Hematopoietic multipotent progenitor cell treated with erythropoietin and hydrocortisone succinate and interleukin-3 and kit ligand, for 15 days (in vitro differentiated cells): ENCODE measurements around the gene FBXO7.
A peak's percentile ranks its signal among the peaks of the same experiment; 100 is the strongest.
"Not testable (repeated sequence)": the region's sequence is repeated elsewhere in the genome, so short reads cannot be mapped to it uniquely, and the experiment has no call there.

Experiments used
- DNase-seq: peaks from one replicate; pipeline ENCODE4 v3.0.0-alpha.2; 2015; ENCODE audit warnings: low spot score

The FBXO7 gene

GRCh38 chr22:32474635-32475467 is at the start of gene FBXO7:
Gene FBXO7, plus strand, starts transcription at chr22:32474811. Its CDS starts 192 bp downstream, at chr22:32475003.
- peak; percentile 91 for DNase-seq

DNA sequence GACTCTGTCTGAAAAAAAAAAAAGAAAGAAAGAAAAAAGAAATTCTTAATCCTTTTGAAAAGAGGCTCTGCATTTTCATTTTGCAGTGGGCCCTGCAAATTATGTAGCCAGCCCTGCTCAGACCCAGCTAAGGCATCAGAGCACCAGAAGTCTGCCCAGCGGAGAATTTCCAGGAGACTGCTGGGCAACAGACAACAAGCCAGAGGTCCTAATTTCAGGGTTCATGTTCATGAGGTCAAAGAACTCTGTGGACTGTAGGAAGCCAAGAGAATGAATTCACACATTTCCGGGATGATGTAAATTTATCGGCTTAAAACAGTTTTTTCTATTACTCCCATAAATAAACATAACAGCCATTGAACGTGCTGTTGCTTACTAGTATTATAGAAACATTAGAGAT is 47.7 kb upstream of the FBXO7 start:
- DNase-seq: no peak

DNA sequence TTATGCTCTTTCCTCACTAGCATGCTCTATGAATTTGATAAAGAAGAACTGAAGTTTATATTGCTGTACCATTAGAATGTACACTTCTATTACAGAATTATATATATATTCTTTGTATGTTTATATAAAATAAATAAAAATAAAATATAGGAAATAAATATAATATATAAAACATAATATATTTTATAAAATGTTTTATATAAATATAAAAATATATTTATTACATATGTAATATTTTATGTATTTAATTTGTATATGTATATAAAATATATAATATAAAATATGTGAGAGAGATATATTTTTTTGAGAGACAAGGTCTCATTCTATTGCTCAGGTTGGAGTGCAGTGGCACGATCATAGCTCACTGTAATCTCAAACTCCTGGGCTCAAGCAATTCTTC is 44.3 kb upstream of the FBXO7 start:
- no peak for DNase-seq

DNA sequence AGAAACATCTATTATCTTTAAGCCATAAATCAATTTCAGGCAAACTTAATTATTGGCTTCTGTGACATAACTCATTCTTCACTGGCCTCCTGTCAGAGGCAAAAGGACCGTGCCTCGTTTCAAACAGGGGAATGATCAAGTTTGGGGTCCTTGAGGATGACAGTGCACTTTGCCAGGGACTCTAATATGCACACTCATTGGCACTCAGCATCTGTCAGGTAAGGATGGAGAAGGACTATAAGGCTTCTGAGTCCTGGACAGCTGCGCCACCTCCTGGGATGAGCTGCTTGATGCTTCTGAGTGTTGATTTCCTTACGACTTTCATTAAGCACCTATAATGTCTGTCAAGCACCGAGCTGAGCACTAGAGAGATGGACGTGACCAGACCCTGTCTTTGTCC is 30.5 kb upstream of the FBXO7 start:
- DNase-seq: peak; percentile 14

GRCh38 chr22:32446321-32446720 is 28.3 kb upstream of the FBXO7 start:
- DNase-seq: no peak

DNA sequence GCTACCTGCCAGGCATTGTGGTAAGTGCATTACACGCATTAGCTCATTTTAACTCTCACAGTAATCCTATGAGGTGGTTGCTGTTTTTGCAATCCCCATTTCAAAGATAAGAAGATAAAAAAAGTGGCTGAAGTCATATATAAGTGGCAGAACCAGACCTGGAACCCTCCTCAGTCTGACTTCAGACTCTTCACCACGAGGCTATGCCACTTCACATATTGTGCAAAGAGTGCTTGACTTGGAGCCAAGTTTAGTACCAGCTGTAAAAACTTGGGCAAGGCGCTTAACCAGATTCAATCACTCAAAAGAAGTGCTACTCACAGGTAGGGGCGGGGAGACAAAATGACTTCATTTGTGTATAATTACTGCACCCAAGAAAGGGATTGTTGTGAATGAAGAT is 25.6 kb upstream of the FBXO7 start:
- DNase-seq: no peak

DNA sequence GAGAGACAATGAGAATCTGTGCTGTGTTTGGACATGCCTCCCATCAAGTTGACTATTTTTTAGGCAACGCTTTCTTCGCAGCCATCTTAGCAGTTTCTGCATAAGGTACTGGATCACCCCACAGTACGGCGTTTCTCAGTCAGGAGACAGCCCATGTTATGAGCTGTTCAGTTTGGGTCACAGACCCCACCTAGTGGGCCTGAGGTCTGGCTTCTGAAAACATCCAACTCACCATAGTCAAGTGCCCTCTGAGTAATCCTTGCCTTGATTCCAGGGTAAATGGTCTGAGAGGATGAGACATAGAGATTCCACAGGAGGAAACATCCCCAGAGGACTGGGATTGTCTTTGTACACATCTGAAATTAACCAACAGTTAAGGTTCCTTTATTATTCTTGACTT is 17.6 kb upstream of the FBXO7 start:
- no peak for DNase-seq

- DNase-seq: no peak
These were observed 12.2 kb upstream of the FBXO7 start for GRCh38 chr22:32462452-32462851.

- no peak for DNase-seq
These were observed 8.9 kb upstream of the FBXO7 start for GRCh38 chr22:32465661-32466060.

DNA sequence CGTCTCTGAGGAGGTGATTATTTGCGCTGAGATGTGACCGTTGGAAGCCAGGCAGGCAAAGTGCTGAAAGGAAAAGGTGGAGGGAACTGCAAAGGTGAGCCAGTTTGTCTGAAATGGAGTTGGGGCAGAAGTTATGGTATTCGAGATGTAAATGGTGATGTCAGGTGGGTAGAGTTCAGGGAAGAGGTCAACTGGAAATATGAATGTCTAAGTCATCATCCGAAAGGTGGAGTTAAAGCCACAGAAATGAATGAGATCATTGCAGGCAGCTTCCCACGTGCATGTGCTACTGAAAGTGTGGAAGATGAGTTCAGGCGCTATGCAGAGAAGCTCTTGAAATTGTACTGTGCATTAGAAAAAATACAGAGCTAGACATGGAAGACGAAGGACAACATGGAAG is 8.1 kb upstream of the FBXO7 start:
- no peak for DNase-seq

DNA sequence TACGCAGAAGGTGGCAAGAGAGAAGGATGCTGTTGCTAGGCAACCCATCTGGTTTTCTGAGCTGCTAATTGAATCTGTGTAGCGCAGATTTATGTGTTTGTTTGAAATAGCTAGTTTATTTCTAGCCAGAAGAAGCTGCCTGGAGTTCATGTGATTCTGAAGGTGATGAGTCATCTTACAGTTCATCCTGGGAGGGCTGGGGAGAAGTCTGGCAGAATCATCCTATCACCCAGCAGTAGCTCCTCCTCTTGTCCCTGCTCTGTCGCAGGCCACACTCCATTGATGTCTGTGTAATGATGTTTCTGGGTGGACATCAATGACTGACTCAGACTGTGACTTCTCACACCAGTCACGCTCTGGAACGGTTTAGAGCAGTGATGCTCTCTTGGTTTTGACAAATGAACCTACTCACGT is 4.8 kb upstream of the FBXO7 start:
- peak; percentile 59 for DNase-seq

GRCh38 chr22:32473388-32473952 is 1.1 kb upstream of the FBXO7 start:
- DNase-seq: peak; percentile 76

DNA sequence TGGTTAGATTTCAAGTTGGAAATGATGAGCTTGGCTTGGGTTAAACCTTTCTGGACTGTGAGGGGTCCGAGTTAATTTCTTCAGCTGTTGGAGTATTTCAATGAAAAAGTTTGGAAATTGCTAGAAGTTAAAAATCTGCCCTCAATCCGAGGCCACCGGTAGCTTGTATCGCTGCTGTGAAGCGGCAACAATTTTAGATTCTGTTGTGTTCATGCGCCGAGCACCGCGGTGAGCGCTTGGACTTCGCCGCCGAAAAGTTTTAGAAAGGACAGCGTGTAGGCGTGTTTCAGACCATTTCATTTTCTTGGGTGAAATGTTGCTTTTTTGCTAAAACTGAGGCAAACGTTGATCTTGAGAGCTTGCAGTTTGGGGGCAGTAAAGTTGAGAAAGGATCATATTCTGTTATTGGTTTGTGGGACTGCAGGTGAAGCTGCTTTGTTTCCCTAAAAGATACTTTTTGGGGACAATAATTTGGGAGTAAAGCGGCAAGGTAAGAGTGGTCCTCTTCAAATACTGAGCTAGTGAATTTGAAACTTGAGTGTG is 928 bp downstream of the FBXO7 start:
- DNase-seq: peak; percentile 62

GRCh38 chr22:32476281-32477195 is 1.9 kb downstream of the FBXO7 start:
- DNase-seq: peak; percentile 47

- DNase-seq: no peak
These were observed 3.0 kb downstream of the FBXO7 start for GRCh38 chr22:32477596-32477995.

- DNase-seq: not testable (repeated sequence)
These were observed 3.9 kb downstream of the FBXO7 start for GRCh38 chr22:32478552-32478951.

- DNase-seq: no peak
These were observed 4.4 kb downstream of the FBXO7 start for GRCh38 chr22:32478994-32479393.

DNA sequence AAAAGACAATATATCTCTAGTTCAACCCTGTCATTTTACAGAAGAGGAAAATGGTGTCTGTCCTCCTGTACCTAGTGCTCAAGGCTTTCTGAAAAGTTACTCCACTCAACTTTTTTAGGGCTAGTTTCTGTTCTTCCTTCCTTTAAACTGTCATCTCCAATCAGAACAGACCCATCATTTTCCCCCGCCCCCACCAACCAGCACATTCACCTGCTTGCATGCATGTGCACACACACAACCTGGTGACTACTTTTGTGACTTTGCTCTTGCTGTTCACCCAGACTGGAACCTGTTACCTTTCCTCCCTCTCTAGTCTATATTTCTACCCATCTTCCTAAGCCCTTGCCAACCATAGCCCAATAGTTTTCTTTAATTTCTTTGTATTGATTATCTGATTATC is 5.6 kb downstream of the FBXO7 start:
- DNase-seq: no peak

DNA sequence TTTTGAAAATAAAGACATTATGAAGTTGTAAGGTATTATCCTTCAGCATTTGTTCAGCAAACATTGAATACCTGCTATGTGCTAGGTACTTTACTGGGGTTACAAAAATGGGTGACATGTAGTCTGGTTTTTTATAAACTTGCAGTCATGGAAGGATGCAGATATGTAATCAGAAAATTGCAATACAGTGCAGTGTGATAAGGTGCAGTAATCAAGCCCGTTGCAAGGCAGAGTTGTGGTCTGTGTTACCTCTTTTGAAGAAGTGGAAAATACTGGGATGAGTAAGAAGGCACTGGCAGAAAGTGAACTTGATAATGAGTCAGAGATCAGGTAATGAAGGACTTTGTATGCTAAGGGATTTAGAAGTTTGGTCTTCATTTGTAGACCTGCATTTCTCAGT is 8.1 kb downstream of the FBXO7 start:
- peak; percentile 70 for DNase-seq

GRCh38 chr22:32486656-32487390 is 12.2 kb downstream of the FBXO7 start:
- no peak for DNase-seq

GRCh38 chr22:32487461-32487860 is 12.8 kb downstream of the FBXO7 start:
- DNase-seq: no peak

GRCh38 chr22:32489377-32489776 is 14.8 kb downstream of the FBXO7 start:
- DNase-seq: no peak
